ENCODE measurements around the gene ESPL1. TPM values are rescaled to one million over a fixed set of nuclear protein-coding genes. Genes with fewer than 3 reads are reported as not detected.
A peak's percentile ranks its signal among the peaks of the same experiment; 100 is the strongest.

ESPL1 gene
- total and polyA plus RNA-seq, 4 donors = 2.8 to 19.3 (median 3.7) TPM

DNA sequence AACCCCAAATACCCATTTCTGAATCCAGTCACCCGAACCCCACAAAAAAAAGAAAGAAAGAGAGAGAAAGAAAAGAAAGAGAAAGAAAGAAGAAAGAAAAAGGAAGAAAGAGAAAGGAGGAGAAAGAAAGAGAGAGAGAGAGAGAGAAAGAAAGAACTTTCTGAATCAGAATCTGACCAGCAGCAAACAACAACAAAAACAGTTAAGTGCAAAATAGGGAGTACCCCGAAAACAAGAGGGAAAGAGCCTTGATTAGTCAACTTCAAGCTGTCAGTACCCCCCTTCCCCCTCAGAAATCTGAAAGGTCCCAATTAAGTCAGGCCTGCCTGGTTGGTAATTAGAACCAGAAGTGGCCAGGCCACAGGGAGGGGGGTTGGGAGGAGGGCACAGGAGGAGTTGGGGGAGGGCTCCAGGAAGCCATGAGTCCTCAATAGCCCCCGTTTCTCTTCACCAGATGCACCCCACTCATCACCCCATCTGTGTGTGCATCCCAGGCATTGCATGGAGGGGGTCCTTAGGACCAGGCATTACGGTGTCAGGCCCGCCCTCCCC is 45.9 kb upstream of the ESPL1 start:
- DNase-seq (ENCODE audit: low spot score) = no peak
- Histone ChIP-seq H3K4me1 (ENCODE audit: control insufficient read depth in 4 of 4, insufficient read depth in 4 of 4, low read length in 3 of 4) (peaks cover 0 to 22% (median 10%) of the 10 kb centered on the region in 4 donors), H3K36me3 (ENCODE audit: control insufficient read depth in 4 of 4, insufficient read depth in 3 of 4, low read depth in 1 of 4, low read length in 3 of 4) (no peaks in the 10 kb centered on the region), H3K9me3 (ENCODE audit: control insufficient read depth in 4 of 4, low read length in 3 of 4) (no peaks in the 10 kb centered on the region), H3K27ac (ENCODE audit: low read depth in 1 of 2, low read length in 2 of 2) (peak overlapping the region in 1 of 2 donors; percentile 98), H3K9ac (ENCODE audit: low read depth in 1 of 2, low read length in 2 of 2) (no peak overlapping the region), H3K4me3 (ENCODE audit: low read depth in 1 of 3, low read length in 3 of 3) (peak overlapping the region in 1 of 3 donors; percentile 57), H3K27me3 (ENCODE audit: control insufficient read depth in 4 of 4, insufficient read depth in 4 of 4, low read length in 3 of 4) (no peaks in the 10 kb centered on the region)
- no peak for TF ChIP-seq HNF4G (IDR thresholded peaks at IDR 0.05)
- TF ChIP-seq NR2F2 (IDR thresholded peaks at IDR 0.05) = no peak
- TF ChIP-seq, protein P1, sequence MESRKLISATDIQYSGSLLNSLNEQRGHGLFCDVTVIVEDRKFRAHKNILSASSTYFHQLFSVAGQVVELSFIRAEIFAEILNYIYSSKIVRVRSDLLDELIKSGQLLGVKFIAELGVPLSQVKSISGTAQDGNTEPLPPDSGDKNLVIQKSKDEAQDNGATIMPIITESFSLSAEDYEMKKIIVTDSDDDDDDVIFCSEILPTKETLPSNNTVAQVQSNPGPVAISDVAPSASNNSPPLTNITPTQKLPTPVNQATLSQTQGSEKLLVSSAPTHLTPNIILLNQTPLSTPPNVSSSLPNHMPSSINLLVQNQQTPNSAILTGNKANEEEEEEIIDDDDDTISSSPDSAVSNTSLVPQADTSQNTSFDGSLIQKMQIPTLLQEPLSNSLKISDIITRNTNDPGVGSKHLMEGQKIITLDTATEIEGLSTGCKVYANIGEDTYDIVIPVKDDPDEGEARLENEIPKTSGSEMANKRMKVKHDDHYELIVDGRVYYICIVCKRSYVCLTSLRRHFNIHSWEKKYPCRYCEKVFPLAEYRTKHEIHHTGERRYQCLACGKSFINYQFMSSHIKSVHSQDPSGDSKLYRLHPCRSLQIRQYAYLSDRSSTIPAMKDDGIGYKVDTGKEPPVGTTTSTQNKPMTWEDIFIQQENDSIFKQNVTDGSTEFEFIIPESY (IDR thresholded peaks at IDR 0.05) = no peak
- TF ChIP-seq RAD21 (IDR thresholded peaks at IDR 0.05) = no peak
- TF ChIP-seq, protein P2, sequence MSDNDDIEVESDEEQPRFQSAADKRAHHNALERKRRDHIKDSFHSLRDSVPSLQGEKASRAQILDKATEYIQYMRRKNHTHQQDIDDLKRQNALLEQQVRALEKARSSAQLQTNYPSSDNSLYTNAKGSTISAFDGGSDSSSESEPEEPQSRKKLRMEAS (IDR thresholded peaks at IDR 0.05) = no peak
- TF ChIP-seq, protein P3, sequence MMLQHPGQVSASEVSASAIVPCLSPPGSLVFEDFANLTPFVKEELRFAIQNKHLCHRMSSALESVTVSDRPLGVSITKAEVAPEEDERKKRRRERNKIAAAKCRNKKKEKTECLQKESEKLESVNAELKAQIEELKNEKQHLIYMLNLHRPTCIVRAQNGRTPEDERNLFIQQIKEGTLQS (IDR thresholded peaks at IDR 0.05) = no peak
- no peak for TF ChIP-seq RXRA (IDR thresholded peaks at IDR 0.05)
- no peak for TF ChIP-seq GABPA (IDR thresholded peaks at IDR 0.05 in 1 of 2, conservative IDR thresholded peaks at IDR 0.05 in 1 of 2)
- no peak for TF ChIP-seq YY1 (IDR thresholded peaks at IDR 0.05)
- TF ChIP-seq FOXA2 (IDR thresholded peaks at IDR 0.05) = no peak
- TF ChIP-seq, protein P4, sequence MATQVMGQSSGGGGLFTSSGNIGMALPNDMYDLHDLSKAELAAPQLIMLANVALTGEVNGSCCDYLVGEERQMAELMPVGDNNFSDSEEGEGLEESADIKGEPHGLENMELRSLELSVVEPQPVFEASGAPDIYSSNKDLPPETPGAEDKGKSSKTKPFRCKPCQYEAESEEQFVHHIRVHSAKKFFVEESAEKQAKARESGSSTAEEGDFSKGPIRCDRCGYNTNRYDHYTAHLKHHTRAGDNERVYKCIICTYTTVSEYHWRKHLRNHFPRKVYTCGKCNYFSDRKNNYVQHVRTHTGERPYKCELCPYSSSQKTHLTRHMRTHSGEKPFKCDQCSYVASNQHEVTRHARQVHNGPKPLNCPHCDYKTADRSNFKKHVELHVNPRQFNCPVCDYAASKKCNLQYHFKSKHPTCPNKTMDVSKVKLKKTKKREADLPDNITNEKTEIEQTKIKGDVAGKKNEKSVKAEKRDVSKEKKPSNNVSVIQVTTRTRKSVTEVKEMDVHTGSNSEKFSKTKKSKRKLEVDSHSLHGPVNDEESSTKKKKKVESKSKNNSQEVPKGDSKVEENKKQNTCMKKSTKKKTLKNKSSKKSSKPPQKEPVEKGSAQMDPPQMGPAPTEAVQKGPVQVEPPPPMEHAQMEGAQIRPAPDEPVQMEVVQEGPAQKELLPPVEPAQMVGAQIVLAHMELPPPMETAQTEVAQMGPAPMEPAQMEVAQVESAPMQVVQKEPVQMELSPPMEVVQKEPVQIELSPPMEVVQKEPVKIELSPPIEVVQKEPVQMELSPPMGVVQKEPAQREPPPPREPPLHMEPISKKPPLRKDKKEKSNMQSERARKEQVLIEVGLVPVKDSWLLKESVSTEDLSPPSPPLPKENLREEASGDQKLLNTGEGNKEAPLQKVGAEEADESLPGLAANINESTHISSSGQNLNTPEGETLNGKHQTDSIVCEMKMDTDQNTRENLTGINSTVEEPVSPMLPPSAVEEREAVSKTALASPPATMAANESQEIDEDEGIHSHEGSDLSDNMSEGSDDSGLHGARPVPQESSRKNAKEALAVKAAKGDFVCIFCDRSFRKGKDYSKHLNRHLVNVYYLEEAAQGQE (IDR thresholded peaks at IDR 0.05) = no peak
- TF ChIP-seq JUND (IDR thresholded peaks at IDR 0.05) = no peak
- no peak for TF ChIP-seq FOXA1 (IDR thresholded peaks at IDR 0.05)
- no peak for TF ChIP-seq EGR1 (IDR thresholded peaks at IDR 0.05; ENCODE audit: low read depth in 2 of 2)
- TF ChIP-seq, protein P5, sequence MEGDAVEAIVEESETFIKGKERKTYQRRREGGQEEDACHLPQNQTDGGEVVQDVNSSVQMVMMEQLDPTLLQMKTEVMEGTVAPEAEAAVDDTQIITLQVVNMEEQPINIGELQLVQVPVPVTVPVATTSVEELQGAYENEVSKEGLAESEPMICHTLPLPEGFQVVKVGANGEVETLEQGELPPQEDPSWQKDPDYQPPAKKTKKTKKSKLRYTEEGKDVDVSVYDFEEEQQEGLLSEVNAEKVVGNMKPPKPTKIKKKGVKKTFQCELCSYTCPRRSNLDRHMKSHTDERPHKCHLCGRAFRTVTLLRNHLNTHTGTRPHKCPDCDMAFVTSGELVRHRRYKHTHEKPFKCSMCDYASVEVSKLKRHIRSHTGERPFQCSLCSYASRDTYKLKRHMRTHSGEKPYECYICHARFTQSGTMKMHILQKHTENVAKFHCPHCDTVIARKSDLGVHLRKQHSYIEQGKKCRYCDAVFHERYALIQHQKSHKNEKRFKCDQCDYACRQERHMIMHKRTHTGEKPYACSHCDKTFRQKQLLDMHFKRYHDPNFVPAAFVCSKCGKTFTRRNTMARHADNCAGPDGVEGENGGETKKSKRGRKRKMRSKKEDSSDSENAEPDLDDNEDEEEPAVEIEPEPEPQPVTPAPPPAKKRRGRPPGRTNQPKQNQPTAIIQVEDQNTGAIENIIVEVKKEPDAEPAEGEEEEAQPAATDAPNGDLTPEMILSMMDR (IDR thresholded peaks at IDR 0.05; ENCODE audit: low read depth, low read length, missing input control) = no peak
- 62% methylated on average over 5 of the region's 5 CpGs for WGBS

DNA sequence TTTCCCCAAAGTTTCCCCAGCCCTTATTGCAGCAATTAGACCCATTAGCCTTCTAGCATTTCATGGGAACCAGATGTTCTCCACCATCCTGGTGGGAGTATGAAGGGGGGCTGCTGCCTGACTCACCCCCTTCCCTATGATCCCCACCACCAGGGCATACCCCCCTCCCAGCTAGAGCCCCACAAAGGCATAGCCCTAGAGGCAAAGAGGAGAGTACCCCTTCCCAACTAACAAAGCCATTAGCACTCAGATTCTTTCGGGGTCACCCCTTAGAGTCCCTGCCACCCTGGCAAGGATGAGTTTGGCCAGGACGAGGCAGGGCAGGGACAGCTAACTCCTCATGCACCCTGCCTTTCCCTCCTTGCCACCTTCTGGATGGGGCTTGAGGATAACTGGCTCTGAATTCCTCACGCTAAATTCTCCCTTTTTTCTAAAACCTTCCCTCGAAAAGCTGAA is 45.3 kb upstream of the ESPL1 start:
- no peak for DNase-seq (ENCODE audit: low spot score)
- Histone ChIP-seq H3K9ac (ENCODE audit: low read depth in 1 of 2, low read length in 2 of 2) (no peak overlapping the region), H3K27me3 (ENCODE audit: control insufficient read depth in 4 of 4, insufficient read depth in 4 of 4, low read length in 3 of 4) (no peaks in the 10 kb centered on the region), H3K9me3 (ENCODE audit: control insufficient read depth in 4 of 4, low read length in 3 of 4) (no peaks in the 10 kb centered on the region), H3K4me3 (ENCODE audit: low read depth in 1 of 3, low read length in 3 of 3) (no peak overlapping the region), H3K27ac (ENCODE audit: low read depth in 1 of 2, low read length in 2 of 2) (peak overlapping the region in 1 of 2 donors; percentile 98), H3K4me1 (ENCODE audit: control insufficient read depth in 4 of 4, insufficient read depth in 4 of 4, low read length in 3 of 4) (peaks cover 0 to 20% (median 10%) of the 10 kb centered on the region in 4 donors), H3K36me3 (ENCODE audit: control insufficient read depth in 4 of 4, insufficient read depth in 3 of 4, low read depth in 1 of 4, low read length in 3 of 4) (no peaks in the 10 kb centered on the region)
- 62% methylated on average over 4 of the region's 4 CpGs for WGBS
- TF ChIP-seq, protein P3 (IDR thresholded peaks at IDR 0.05) = no peak
- TF ChIP-seq, protein P2 (IDR thresholded peaks at IDR 0.05) = no peak
- TF ChIP-seq JUND (IDR thresholded peaks at IDR 0.05) (no peak), RXRA (IDR thresholded peaks at IDR 0.05) (no peak), SP1 (IDR thresholded peaks at IDR 0.05) (no peak), EGR1 (IDR thresholded peaks at IDR 0.05; ENCODE audit: low read depth in 2 of 2) (no peak), HNF4G (IDR thresholded peaks at IDR 0.05) (no peak), FOXA1 (IDR thresholded peaks at IDR 0.05) (no peak), YY1 (IDR thresholded peaks at IDR 0.05) (no peak), NR2F2 (IDR thresholded peaks at IDR 0.05) (no peak), RAD21 (IDR thresholded peaks at IDR 0.05) (no peak), GABPA (IDR thresholded peaks at IDR 0.05 in 1 of 2, conservative IDR thresholded peaks at IDR 0.05 in 1 of 2) (no peak)
- TF ChIP-seq, protein P1 (IDR thresholded peaks at IDR 0.05) = no peak
- TF ChIP-seq, protein P5 (IDR thresholded peaks at IDR 0.05; ENCODE audit: low read depth, low read length, missing input control) = no peak
